Measurements from ENCODE around the gene FOLR1. TPM values are rescaled to one million over a fixed set of nuclear protein-coding genes. Genes with fewer than 3 reads are reported as not detected.

The FOLR1 gene
- polyA plus RNA-seq, 1 of the 3 experiments (the other 2 are of a cell fraction): not detected

DNA sequence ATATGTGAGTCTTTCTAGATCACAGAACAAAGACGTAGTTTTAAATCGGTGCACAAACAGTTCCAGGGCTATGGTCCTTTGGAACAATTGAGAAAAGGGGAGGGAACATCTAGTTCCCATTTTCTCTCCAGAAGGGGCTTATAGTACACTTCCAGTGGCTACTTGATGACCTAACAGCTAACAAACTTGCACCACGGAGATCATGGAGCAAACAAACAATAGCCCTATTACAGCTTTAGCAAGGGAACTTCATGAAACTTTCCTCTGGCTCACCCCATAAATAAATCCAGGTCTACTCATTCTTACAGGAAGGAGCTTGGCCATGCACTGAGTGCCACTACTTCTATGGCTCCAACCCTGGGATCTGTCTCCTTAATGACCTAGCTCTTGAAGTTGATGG lies 16.3 kb downstream of the FOLR1 start:
- WGBS (ENCODE audit: low lambda C conversion rate): 60% methylated on average over 3 of the region's 3 CpGs
- CTCF ChIA-PET: interaction anchor here (0.8 to 1.9 kb wide), 4 partner anchors 30 to 223 kb away, joined by 3 to 5 read pairs (median 4); no protein-coding TSS in a partner anchor

More for the DNA sequence above, 16.3 kb downstream of the FOLR1 start:
- H3K36me3 ChIP-seq (replicated peaks in 1 of 2; ENCODE audit: control insufficient read depth in 1 of 2, insufficient read depth in 2 of 2, low read length in 1 of 2): no peaks in the 10 kb centered on the region
- no peaks in the 10 kb centered on the region for H3K9me2 ChIP-seq
- POLR2A ChIA-PET: no interaction called here
- H3K79me2 ChIP-seq (ENCODE audit: insufficient read depth): no peaks in the 10 kb centered on the region
- no peaks in the 10 kb centered on the region for H3K4me1 ChIP-seq (ENCODE audit: control insufficient read depth in 1 of 2, insufficient read depth in 2 of 2, low read depth in 1 of 2, low read length in 1 of 2)
- H3K9me3 ChIP-seq: peaks cover 7% of the 10 kb centered on the region; the same call in 1 of the 2 replicates
- no peak overlapping the region for H3K4me2 ChIP-seq
- H3K27me3 ChIP-seq (ENCODE audit: insufficient read depth): peaks cover 8% of the 10 kb centered on the region; the same call in 1 of the 2 replicates
- no peak for TF ChIP-seq FOSL2 (IDR thresholded peaks at IDR 0.05; ENCODE audit: borderline replicate concordance, low read depth)
- TF ChIP-seq, protein P1, sequence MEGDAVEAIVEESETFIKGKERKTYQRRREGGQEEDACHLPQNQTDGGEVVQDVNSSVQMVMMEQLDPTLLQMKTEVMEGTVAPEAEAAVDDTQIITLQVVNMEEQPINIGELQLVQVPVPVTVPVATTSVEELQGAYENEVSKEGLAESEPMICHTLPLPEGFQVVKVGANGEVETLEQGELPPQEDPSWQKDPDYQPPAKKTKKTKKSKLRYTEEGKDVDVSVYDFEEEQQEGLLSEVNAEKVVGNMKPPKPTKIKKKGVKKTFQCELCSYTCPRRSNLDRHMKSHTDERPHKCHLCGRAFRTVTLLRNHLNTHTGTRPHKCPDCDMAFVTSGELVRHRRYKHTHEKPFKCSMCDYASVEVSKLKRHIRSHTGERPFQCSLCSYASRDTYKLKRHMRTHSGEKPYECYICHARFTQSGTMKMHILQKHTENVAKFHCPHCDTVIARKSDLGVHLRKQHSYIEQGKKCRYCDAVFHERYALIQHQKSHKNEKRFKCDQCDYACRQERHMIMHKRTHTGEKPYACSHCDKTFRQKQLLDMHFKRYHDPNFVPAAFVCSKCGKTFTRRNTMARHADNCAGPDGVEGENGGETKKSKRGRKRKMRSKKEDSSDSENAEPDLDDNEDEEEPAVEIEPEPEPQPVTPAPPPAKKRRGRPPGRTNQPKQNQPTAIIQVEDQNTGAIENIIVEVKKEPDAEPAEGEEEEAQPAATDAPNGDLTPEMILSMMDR (IDR thresholded peaks at IDR 0.05): no peak
- TF ChIP-seq GABPA (IDR thresholded peaks at IDR 0.05; ENCODE audit: low read depth): no peak
- TF ChIP-seq SMC3 (IDR thresholded peaks at IDR 0.05; ENCODE audit: low read depth, low read length): no peak
- no peak for TF ChIP-seq ELF1 (IDR thresholded peaks at IDR 0.05)
- TF ChIP-seq RAD21 (IDR thresholded peaks at IDR 0.05; ENCODE audit: low read length): no peak
- no peak for TF ChIP-seq SIN3A (IDR thresholded peaks at IDR 0.05; ENCODE audit: borderline replicate concordance, low read depth, low read length)
- TF ChIP-seq, protein P2, sequence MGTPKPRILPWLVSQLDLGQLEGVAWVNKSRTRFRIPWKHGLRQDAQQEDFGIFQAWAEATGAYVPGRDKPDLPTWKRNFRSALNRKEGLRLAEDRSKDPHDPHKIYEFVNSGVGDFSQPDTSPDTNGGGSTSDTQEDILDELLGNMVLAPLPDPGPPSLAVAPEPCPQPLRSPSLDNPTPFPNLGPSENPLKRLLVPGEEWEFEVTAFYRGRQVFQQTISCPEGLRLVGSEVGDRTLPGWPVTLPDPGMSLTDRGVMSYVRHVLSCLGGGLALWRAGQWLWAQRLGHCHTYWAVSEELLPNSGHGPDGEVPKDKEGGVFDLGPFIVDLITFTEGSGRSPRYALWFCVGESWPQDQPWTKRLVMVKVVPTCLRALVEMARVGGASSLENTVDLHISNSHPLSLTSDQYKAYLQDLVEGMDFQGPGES (IDR thresholded peaks at IDR 0.05; ENCODE audit: low read depth, low read length): no peak
- no peak for TF ChIP-seq TCF12 (IDR thresholded peaks at IDR 0.05)
- no peak for TF ChIP-seq CHD2 (IDR thresholded peaks at IDR 0.05; ENCODE audit: low read length, partially characterized antibody)
- TF ChIP-seq, protein P3, sequence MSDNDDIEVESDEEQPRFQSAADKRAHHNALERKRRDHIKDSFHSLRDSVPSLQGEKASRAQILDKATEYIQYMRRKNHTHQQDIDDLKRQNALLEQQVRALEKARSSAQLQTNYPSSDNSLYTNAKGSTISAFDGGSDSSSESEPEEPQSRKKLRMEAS (IDR thresholded peaks at IDR 0.05; ENCODE audit: low read depth): no peak
- TF ChIP-seq, protein P4, sequence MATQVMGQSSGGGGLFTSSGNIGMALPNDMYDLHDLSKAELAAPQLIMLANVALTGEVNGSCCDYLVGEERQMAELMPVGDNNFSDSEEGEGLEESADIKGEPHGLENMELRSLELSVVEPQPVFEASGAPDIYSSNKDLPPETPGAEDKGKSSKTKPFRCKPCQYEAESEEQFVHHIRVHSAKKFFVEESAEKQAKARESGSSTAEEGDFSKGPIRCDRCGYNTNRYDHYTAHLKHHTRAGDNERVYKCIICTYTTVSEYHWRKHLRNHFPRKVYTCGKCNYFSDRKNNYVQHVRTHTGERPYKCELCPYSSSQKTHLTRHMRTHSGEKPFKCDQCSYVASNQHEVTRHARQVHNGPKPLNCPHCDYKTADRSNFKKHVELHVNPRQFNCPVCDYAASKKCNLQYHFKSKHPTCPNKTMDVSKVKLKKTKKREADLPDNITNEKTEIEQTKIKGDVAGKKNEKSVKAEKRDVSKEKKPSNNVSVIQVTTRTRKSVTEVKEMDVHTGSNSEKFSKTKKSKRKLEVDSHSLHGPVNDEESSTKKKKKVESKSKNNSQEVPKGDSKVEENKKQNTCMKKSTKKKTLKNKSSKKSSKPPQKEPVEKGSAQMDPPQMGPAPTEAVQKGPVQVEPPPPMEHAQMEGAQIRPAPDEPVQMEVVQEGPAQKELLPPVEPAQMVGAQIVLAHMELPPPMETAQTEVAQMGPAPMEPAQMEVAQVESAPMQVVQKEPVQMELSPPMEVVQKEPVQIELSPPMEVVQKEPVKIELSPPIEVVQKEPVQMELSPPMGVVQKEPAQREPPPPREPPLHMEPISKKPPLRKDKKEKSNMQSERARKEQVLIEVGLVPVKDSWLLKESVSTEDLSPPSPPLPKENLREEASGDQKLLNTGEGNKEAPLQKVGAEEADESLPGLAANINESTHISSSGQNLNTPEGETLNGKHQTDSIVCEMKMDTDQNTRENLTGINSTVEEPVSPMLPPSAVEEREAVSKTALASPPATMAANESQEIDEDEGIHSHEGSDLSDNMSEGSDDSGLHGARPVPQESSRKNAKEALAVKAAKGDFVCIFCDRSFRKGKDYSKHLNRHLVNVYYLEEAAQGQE (IDR thresholded peaks at IDR 0.05; ENCODE audit: low read depth, low read length): no peak
- no peak for TF ChIP-seq NFIC (IDR thresholded peaks at IDR 0.05; ENCODE audit: borderline replicate concordance)
- no peak for TF ChIP-seq FOXM1 (IDR thresholded peaks at IDR 0.05; ENCODE audit: low read depth)
- no peak for TF ChIP-seq RCOR1 (IDR thresholded peaks at IDR 0.05; ENCODE audit: low read length)
- TF ChIP-seq GATA2 (CRISPR knock-in tag; IDR thresholded peaks at IDR 0.05): no peak
- DNase-seq: no peak
- no peaks in the 10 kb centered on the region for H4K20me1 ChIP-seq (ENCODE audit: insufficient read depth)
- H3F3A ChIP-seq (replicated peaks; ENCODE audit: insufficient read depth): no peaks in the 10 kb centered on the region
- no peak overlapping the region for H3K9ac ChIP-seq
- H2AFZ ChIP-seq (ENCODE audit: low read depth): no peak overlapping the region
- H3K27ac ChIP-seq (ENCODE audit: low read depth in 2 of 2, low read length in 1 of 2): no peak overlapping the region
- no peak overlapping the region for H3K4me3 ChIP-seq (ENCODE audit: low read depth in 2 of 2, low read length in 1 of 2)
